HUES48 (cell line): ENCODE data around the gene NME3.
"Not testable (repeated sequence)": the region's sequence is repeated elsewhere in the genome, so short reads cannot be mapped to it uniquely, and the experiment has no call there.

Experiments
- H3K27ac ChIP-seq: one replicate; pipeline ENCODE4 v1.7.0; 2013; ENCODE audit warnings: low read depth, low read length, inconsistent platforms
- H3K27me3 ChIP-seq: 2 replicates; pipeline ENCODE4 v1.6.1; 2013; ENCODE audit warnings: mild to moderate bottlenecking, low read length; ENCODE audit not compliant: control insufficient read depth, insufficient read depth
- H3K36me3 ChIP-seq: 2 replicates; pipeline ENCODE4 v1.6.1; 2013; ENCODE audit warnings: low read length; ENCODE audit not compliant: control insufficient read depth, insufficient read depth
- H3K4me1 ChIP-seq: 2 replicates; pipeline ENCODE4 v1.6.1; 2013; ENCODE audit warnings: mild to moderate bottlenecking, low read length; ENCODE audit not compliant: control insufficient read depth, insufficient read depth
- H3K4me3 ChIP-seq: 2 replicates; pipeline ENCODE4 v1.5.1; 2013; ENCODE audit warnings: mild to moderate bottlenecking, low read depth, low read length
- H3K9ac ChIP-seq: 2 replicates; pipeline ENCODE4 v1.6.1; 2013; ENCODE audit warnings: mild to moderate bottlenecking, low read depth, low read length, moderate library complexity
- H3K9me3 ChIP-seq: 2 replicates; pipeline ENCODE4 v1.6.1; 2013; ENCODE audit warnings: low read length; ENCODE audit not compliant: control insufficient read depth, insufficient read depth

Gene NME3

GRCh38 chr16:1812732-1813163 is 41.4 kb upstream of the NME3 start:
- H3K4me3 ChIP-seq = no peak overlapping the region
- no peaks in the 10 kb centered on the region for H3K4me1 ChIP-seq
- H3K9me3 ChIP-seq = no peaks in the 10 kb centered on the region
- H3K27me3 ChIP-seq = no peaks in the 10 kb centered on the region
- no peak overlapping the region for H3K9ac ChIP-seq
- peaks cover 25% of the 10 kb centered on the region for H3K36me3 ChIP-seq
- H3K27ac ChIP-seq = no peak overlapping the region

- H3K27me3 ChIP-seq = no peaks in the 10 kb centered on the region
- H3K36me3 ChIP-seq = peaks cover 17% of the 10 kb centered on the region
- H3K9me3 ChIP-seq = no peaks in the 10 kb centered on the region
- H3K9ac ChIP-seq = no peak overlapping the region
- H3K4me3 ChIP-seq = no peak overlapping the region
- H3K27ac ChIP-seq = no peak overlapping the region
- H3K4me1 ChIP-seq = no peaks in the 10 kb centered on the region
Measured at GRCh38 chr16:1810536-1810935, 39.2 kb upstream of the NME3 start.

- Histone ChIP-seq H3K4me1 (no peaks in the 10 kb centered on the region), H3K27ac (no peak overlapping the region), H3K36me3 (peaks cover 13% of the 10 kb centered on the region)
Measured at GRCh38 chr16:1810106-1810505, 38.8 kb upstream of the NME3 start.

GRCh38 chr16:1809281-1809801 is 38.0 kb upstream of the NME3 start:
- H3K4me3 ChIP-seq = no peak overlapping the region

More at GRCh38 chr16:1810106-1810505, 38.8 kb upstream of the NME3 start:
- no peak overlapping the region for H3K9ac ChIP-seq
- H3K4me3 ChIP-seq = no peak overlapping the region
- H3K27me3 ChIP-seq = no peaks in the 10 kb centered on the region
- no peaks in the 10 kb centered on the region for H3K9me3 ChIP-seq

GRCh38 chr16:1808691-1809090 is 37.3 kb upstream of the NME3 start:
- no peak overlapping the region for H3K9ac ChIP-seq
- no peak overlapping the region for H3K27ac ChIP-seq
- H3K9me3 ChIP-seq = no peaks in the 10 kb centered on the region; the same call in 1 of the 2 replicates
- H3K4me3 ChIP-seq = no peak overlapping the region
- no peaks in the 10 kb centered on the region for H3K27me3 ChIP-seq
- peaks cover 12% of the 10 kb centered on the region for H3K36me3 ChIP-seq
- H3K4me1 ChIP-seq = no peaks in the 10 kb centered on the region

More at GRCh38 chr16:1809281-1809801, 38.0 kb upstream of the NME3 start:
- Histone ChIP-seq H3K9me3 (no peaks in the 10 kb centered on the region), H3K27ac (no peak overlapping the region), H3K9ac (no peak overlapping the region), H3K27me3 (no peaks in the 10 kb centered on the region), H3K4me1 (no peaks in the 10 kb centered on the region), H3K36me3 (peaks cover 12% of the 10 kb centered on the region)

GRCh38 chr16:1807626-1808025 is 36.3 kb upstream of the NME3 start:
- H3K27ac ChIP-seq = no peak overlapping the region
- no peak overlapping the region for H3K9ac ChIP-seq
- no peak overlapping the region for H3K4me3 ChIP-seq
- H3K27me3 ChIP-seq = no peaks in the 10 kb centered on the region
- H3K36me3 ChIP-seq = peaks cover 12% of the 10 kb centered on the region
- no peaks in the 10 kb centered on the region; the same call in 1 of the 2 replicates for H3K9me3 ChIP-seq
- H3K4me1 ChIP-seq = no peaks in the 10 kb centered on the region

GRCh38 chr16:1800701-1801100 is 29.4 kb upstream of the NME3 start:
- Histone ChIP-seq H3K36me3 (no peaks in the 10 kb centered on the region), H3K27ac (no peak overlapping the region), H3K4me3 (no peak overlapping the region), H3K27me3 (no peaks in the 10 kb centered on the region), H3K9ac (no peak overlapping the region), H3K4me1 (no peaks in the 10 kb centered on the region), H3K9me3 (peaks cover 23% of the 10 kb centered on the region)

- not testable (repeated sequence) for H3K36me3 ChIP-seq, H3K9ac ChIP-seq, H3K27me3 ChIP-seq, H3K4me3 ChIP-seq, H3K27ac ChIP-seq, H3K4me1 ChIP-seq
- H3K9me3 ChIP-seq = peaks cover 23% of the 10 kb centered on the region
Measured at GRCh38 chr16:1799263-1799662, 27.9 kb upstream of the NME3 start.

GRCh38 chr16:1794908-1795666 is 23.7 kb upstream of the NME3 start:
- Histone ChIP-seq H3K27ac (no peak overlapping the region), H3K27me3 (no peaks in the 10 kb centered on the region), H3K9ac (no peak overlapping the region), H3K4me3 (no peak overlapping the region), H3K4me1 (no peaks in the 10 kb centered on the region), H3K9me3 (peaks cover 12% of the 10 kb centered on the region; the same call in 1 of the 2 replicates), H3K36me3 (no peaks in the 10 kb centered on the region)

GRCh38 chr16:1794221-1794871 is 23.0 kb upstream of the NME3 start:
- Histone ChIP-seq H3K4me1 (no peaks in the 10 kb centered on the region), H3K36me3 (no peaks in the 10 kb centered on the region), H3K9me3 (peaks cover 12% of the 10 kb centered on the region; the same call in 1 of the 2 replicates), H3K4me3 (no peak overlapping the region), H3K27me3 (no peaks in the 10 kb centered on the region), H3K27ac (no peak overlapping the region), H3K9ac (no peak overlapping the region)
